Skin epidermis (tissue), 12 donors: ENCODE data around the gene PEPD.

ENCODE experiments used
- H3K27ac ChIP-seq, 21 experiments: fragments of 200-600 bp; sonication (generic) in 11 of 21; one replicate each; pipeline ENCODE4 v1.5.0; 2020; ENCODE audit warnings: mild to moderate bottlenecking in 3 of 21, inconsistent platforms in 2 of 21, moderate library complexity in 2 of 21
- H3K4me3 ChIP-seq, 7 experiments: fragments of 200-600 bp; sonication (generic) in 2 of 7; one replicate each; pipeline ENCODE4 v1.5.0; 2020; ENCODE audit warnings: inconsistent platforms in 2 of 7, mild to moderate bottlenecking in 2 of 7, moderate library complexity in 1 of 7

PEPD gene

DNA sequence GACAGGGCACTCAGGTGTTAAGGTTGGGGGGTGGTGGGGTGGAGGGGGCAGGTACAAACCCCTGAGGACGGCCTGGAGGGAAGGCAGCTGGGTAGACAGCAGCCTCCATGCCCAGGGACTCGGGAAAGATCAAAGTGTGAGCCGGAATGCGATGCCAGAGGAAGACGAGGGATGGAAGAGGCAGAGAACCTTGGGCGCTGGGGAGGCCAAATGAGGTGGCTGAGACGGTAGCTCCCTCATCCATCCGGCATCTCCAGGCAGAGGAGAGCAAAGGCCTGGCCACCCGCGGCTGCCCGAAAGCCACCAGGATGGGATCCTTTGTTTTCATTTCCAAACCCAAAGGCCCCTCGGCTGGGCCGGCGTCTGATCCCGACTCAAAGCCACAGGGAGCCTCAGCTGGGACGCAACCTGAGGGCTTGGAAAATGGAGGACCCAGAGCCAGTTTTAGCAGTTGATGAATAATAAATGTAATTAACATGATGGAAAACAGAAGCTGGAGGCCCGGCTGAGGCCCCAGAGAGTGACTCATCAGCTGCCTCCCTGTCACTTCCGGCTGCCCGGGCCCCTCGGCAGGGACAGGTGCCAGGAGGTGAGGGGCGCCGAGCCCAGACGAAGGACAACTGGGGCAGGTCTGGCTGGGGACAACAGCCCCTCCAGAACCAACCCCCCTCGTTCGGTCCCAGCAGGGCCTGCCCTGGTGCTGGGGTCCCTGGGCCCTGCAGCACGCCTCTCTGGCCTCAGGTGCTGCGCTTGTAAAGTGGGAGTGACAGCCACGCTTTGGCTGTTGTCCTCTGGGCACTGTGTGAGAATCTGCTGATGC, 86.5 kb downstream of the PEPD start:
- no peak overlapping the region for H3K27ac ChIP-seq

DNA sequence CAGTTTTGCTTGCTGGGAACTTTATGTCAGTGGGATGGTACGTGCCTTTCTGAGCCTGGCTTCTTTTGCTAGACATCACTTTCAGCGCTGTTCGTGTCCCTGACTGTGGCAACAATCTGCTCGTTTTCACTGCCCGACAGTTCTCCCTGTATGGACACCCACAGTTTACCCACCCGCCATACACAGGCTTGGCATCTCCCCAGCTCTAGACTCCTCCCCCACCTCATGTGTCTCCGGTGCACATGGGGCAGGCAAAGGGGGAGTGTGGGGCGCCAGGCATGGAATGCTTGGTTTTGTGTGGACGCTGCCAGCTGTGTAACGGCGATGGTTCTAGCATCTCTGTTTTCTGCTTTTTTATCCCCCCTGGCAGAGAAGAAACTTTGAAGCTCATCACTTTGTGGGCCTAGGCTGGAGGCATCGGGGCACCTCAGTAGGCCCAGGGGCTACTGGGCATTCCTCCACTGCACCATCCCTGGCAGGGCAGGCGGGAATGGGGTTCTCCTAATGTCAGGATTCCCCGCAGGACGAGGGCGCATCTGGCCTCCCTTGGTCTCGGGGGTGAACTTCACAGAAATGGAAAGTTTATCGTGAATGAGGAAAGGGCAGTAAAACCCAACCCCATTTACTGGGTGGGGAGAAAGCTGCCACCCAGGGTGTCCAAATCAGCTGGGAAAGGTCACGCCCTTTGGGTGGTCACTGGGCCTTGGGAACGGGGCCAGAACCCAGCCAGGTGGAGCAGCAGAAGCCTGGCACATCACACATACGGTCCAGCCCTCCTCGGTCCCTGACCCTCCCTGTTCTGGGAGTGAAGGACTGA, 87.3 kb downstream of the PEPD start:
- no peak overlapping the region for H3K4me3 ChIP-seq
- H3K27ac ChIP-seq: no peak overlapping the region

More for the DNA sequence above, 86.5 kb downstream of the PEPD start:
- no peak overlapping the region for H3K4me3 ChIP-seq

DNA sequence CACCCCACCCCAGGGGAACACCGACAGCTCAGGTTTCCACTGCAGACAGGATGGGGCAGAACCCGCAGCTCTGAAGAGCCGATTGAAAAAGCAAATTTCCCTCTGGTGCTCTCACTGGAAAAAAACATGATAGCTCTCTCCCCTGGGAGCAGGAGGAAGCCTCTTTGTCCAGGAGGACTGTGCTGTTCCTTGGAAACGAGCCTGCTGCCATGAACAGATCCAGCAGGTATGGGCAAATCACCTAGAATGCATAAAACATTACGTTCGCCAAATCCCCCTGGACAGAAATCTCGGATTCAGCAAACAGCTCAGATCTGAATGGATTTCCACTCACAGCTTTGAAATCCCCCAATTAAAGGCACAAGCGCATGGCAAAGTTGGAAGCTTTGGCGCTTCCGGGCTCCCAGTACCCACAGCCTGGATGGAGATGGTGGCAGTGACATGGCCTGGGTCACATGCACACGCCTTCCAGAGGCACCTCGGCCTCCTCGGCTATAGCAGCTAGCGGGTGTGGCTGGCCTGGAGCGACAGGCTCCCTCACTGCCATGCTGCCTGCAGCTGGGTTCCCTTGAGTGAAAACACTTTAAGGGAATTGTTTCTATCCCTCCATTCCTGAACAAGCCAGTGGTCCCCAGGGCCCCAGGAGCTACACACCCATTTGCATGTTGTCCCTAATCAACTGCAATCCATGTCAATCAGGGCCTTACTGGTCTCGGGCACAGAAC, 89.0 kb downstream of the PEPD start:
- H3K4me3 ChIP-seq: no peak overlapping the region

DNA sequence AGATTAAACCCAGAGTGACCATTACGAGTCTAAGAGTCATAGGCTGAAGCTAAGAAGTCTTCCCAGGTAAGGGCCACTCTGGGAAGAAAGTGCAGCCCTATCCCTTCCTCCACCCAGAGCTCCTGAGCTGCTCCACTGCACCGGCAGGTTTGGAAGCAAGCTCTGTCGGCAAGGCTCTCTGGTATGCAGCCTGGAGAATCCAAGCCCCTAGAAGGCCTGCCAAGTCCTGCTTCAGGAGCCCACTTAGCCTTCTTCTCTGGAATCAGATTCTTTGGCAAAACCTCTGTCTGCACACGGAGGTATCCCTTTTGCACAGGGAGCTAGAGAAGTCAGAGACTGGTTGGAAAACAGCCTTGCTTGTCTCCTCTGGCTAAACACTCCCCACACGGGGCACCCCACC, 89.6 kb downstream of the PEPD start:
- H3K27ac ChIP-seq: no peak overlapping the region
- no peak overlapping the region for H3K4me3 ChIP-seq

More for the DNA sequence above, 89.0 kb downstream of the PEPD start:
- no peak overlapping the region for H3K27ac ChIP-seq

DNA sequence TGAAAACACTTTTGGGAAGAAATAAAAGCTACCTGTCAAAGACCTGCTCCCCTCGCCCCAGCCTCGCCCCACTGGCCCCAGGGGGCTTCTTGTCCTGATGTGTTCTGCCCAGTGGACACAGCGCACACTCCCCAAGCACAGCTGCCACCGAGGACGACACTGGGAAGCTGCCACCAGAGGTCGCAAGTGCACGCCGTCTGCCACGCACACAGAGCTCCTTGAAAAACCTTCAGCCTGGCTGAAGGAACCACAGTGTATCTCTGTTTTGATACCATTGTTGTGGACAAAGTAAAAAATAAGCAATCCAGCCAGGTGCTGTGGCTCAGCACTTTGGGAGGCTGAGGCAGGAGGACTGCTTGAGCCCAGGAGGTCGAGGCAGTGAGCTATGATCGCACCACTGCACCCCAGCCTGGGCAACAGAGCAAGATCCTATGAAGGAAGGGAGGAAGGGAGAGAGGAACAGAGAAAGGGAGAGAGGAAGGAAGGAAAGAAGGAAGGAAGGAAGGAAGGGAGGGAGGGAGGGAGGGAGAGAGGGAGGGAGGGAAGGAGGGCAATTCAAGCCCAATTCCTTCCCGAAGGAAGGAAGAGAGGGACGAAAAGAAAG, 90.8 kb downstream of the PEPD start:
- Histone ChIP-seq H3K4me3 (no peak overlapping the region), H3K27ac (peak overlapping the region in 2 of 21 experiments; percentile 3 to 19)

DNA sequence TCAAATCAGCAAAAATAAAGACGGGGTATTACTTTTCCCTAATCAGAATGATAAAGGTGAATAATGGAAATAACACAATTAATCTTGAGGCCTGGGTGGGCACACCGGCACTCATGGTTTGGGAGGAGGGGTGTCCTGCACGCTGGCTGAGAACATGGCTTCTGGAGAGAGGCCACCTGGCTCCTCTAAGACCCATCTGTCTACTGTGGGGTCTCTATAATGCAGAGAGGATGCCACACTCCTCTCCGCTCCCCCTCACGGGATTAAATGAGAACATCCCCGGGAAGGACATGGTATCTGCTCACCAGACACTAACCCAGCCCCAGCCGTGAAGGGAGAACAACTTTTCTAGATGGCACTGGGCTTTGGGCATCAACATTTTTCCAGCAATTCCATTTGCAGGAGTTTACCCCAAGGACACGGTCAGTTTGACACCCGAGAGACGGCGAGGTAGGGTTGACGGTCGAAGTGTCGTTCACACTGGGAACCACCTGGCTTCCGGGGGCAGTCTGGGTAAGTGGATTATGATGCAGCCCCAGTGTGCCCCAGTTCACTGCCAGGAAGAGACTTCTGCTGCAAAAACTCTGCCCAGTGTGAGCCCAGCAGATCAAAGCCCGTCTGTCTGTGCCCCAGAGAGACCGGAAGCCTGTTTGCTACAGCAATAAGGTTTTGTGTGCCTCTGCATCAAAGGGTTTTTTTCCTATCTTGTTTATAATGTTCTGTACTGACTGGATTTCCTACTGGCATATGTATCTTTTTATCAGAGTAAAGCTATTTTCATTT, 91.5 kb downstream of the PEPD start:
- no peak overlapping the region for H3K4me3 ChIP-seq

DNA sequence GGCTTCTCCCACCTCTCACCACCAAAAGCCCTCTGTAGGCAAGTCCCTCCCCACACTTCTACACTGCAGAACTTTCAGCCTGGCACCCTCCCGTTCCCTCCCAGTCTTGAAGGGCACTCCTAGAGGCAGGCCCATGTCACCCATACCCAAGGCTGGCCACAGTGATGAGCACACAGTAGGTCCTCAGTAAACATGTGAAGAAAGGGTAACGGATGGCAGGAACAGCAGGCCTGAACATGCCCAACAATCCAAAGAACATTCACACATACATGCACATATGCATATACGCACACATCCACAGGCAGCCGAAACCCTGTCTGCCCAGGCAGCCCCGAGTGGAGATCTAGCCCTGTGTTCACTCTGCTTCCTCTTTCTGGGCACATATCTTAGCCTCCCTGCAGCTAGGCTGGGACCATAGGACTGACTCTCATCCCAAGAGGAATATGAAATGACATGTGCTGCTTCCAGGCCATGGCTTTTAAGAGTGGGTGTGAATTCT, 92.9 kb downstream of the PEPD start:
- no peak overlapping the region for H3K27ac ChIP-seq
- H3K4me3 ChIP-seq: no peak overlapping the region

More for the DNA sequence above, 91.5 kb downstream of the PEPD start:
- H3K27ac ChIP-seq: peak overlapping the region in 2 of 21 experiments; percentile 3 to 19

DNA sequence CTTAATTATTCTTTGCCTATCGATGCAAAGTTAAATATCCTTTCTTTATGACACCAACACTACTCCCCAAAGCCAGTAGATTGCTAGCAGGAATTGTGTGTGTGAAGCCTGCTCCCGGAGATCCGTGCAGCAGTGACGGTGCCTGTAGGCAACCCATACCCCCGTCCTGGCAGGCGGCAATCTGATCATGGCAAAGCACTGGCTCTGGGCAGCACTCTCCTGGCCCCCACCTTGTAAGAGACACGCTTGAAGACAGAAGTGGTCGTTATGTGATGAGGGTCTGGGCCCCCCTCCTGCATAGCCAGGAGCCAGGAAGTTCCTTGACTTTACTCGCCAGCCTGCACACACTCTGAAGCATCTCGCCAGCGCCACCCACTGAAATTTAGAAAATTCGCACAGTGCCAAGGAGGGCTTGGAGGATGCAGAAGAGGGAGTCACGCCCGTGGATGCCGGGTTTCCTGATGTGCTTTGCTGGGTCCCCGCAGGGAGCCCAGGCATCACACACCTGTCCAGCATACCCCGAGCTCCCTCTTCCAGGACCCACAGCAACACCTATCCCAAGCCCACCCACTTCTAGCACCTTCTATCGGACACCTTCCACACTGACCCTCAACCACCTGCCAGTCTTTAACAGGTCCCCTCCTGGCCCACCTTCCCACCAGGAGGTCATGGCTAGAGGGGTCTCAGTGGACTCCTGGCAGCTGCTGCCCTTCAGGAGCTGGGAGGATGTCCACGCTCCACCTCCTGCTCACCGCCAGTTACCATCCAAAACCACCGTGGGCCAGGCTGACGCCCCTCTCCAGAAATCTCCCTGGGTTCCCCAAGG, 93.6 kb downstream of the PEPD start:
- no peak overlapping the region for H3K4me3 ChIP-seq
- no peak overlapping the region for H3K27ac ChIP-seq

DNA sequence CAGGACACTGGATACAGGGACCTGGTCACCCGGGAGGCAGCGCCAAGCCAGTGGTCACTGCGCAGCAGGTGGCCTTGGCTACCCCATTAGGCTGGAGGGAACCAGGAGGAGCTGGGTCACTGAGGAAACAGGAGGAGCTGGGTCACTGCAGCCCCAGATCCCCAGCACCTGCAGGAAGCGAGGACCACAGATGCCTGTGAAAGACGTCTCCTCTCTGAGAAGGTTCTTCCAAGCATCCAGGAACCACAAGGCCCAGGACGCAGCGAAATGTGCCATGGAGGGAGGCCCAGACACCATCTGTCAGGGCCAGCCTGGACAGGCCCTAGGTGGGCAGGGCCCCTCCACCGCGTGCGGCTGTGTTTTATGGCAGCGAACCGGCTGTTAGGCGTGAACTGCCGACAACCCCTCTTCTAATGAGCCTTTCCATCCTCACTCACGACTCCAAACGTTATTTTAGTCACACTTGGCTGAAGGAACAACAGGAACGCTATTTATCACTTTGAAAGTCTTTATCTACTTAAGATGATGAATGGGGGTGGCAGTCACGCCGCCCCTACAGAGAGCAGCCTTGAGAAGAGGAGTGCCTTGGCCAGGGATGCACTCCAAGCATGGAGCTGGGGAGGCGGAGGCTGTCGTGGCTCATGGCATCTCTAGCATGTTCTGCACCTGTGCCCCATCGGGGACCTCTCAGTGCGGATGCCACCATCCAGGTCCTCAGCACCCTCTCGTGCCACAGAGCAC, 94.8 kb downstream of the PEPD start:
- H3K4me3 ChIP-seq: no peak overlapping the region

DNA sequence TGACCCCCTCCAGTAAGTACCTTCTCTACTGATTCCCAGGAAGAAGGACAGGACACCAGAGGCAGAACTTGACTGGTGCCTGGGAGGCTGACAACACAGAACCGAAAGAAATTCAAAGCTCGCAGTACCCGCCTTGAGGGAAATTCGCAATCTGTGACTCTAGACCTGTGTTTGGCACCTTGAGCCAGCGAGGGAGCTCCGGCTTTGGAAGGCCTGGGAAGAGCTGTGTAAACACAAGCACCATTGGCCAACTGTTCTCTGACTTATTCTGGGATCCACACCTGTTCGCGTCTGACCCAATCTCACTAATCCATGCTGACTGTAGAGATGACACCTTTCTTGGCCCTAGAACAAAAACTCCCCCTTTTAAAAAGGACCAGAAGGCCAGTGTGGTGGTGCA, 97.4 kb downstream of the PEPD start:
- H3K4me3 ChIP-seq: no peak overlapping the region

More for the DNA sequence above, 94.8 kb downstream of the PEPD start:
- no peak overlapping the region for H3K27ac ChIP-seq

DNA sequence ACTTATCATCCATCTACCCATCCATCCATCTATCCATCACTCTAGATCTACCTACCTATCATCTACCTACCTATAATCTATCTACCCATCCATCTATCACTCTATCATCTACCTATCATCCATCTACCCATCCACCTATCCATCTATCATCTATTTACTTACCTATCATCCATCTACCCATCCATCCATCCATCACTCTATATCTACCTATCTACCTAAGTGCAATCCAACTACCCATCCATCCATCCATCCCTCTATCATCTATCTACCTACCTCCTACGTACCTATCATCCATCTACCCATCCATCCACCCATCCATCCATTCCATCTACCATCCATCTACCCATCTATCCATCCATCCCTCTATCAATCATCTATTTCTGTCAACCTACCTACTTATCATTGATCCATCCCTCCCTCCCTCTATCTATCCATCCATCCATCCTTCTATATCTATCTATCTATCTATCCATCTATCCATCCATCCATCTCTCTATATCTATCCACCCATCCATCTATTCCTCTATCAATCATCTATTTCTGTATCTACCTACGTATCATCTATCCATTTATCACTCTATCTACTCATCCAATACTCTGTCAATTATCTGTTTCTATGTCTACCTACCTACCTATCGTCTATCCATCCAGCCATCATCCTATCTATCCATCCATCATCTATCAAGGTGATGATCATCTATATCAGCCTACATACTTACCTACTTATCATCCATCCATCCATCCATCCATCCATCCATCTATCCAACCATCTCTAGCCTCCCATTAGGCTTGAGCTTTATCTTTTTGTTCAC, 99.0 kb downstream of the PEPD start:
- Histone ChIP-seq H3K4me3 (no peak overlapping the region), H3K27ac (no peak overlapping the region)

More for the DNA sequence above, 97.4 kb downstream of the PEPD start:
- H3K27ac ChIP-seq: no peak overlapping the region

DNA sequence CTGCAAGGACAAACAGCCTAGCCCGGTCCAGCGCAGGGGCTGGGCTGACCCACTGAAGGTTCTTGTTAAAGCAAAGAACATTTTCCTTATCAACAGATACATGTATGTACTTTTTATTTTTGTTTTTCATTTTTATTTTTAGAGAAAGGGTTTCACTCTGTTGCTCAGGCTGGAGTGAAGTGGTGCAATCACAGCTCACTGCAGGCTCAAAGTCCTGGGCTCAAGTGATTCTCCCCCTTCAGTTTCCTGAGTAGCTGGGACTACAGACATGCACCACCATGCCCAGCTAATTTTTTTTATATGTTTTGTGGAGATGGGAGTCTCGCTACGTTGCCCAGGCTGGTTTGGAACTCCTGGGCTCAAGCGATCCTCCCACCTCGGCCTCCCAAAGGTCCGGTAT, 100.2 kb downstream of the PEPD start:
- no peak overlapping the region for H3K4me3 ChIP-seq
- no peak overlapping the region for H3K27ac ChIP-seq

DNA sequence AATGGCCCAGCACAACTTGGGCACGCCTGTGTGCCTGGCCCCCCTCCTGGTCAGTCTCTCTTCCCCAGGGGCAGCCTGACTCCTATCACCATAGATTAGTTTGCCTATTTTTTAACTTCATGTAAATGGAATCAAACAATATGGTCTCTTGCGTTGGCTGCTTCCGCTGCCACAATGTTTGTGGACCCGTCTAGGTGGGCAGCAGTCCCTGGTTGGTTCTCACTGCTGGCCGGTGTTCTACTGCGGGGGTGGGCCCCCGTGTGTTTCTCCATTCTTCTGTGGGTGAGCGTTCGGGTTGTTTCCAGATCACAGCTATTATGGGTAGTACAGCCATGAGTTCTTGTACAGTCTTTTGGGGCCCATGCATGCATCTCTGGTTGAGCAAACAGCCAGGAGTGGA, 100.8 kb downstream of the PEPD start:
- no peak overlapping the region for H3K27ac ChIP-seq

DNA sequence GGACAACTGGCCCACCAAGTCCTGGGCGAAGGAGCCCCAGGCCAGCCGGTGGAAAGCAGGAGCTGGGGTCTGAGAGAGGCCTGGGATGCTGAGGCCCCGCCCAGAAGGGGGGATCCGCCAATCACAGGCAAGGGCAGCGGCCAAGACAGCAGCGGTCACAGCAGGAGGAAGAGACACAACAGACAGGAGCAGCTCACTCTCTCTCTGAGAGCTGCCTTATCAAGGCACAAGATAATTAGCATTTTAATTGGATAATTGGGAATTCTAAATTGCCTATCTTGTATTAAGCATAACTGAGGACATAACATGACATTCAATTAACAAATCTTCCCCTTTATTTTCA, 101.8 kb downstream of the PEPD start:
- Histone ChIP-seq H3K4me3 (no peak overlapping the region), H3K27ac (no peak overlapping the region)

More for the DNA sequence above, 100.8 kb downstream of the PEPD start:
- no peak overlapping the region for H3K4me3 ChIP-seq

DNA sequence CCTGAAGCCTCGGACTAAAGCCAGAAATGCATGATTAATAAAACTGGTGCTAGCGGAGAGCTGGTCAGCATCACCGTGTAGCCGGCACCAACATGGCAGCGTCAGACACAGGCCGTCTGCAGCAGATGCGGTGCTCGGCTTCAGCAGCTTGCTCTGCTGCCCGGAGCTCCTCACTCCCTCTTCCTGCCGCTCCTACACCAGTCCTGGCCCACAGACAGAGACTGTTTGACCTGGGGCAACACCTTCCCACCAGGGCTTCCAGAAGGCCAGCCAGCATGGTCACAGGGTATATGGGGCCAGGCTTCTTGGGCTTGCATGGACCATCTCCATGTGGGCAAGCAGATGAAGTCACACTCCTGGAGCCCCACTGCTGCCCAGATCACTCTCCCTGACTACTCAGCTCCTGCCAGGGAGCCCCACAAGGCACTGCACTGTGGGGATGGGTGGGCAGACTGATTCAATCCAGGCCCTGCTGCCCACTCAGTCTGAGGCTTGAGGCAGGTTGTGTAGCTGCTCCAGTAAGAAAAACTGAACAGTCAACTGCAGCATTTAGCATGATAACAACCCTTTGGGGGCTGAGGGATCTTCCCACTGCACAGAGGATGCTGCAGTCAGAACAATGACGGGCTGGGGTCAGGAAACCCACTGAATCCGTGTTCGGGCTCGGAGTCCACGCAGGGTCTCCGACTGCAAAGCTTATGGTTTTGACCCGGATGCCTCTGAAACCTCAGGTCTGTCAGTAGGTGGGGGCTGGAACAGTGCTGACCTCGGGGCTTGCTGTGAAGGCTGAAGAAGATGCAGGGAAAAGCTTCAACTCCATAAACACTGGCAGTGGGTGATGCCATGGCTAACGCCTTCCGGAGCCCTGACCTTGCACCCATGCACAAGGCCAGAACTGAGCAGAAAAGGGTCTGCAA, 102.5 kb downstream of the PEPD start:
- no peak overlapping the region for H3K4me3 ChIP-seq
- H3K27ac ChIP-seq: no peak overlapping the region

DNA sequence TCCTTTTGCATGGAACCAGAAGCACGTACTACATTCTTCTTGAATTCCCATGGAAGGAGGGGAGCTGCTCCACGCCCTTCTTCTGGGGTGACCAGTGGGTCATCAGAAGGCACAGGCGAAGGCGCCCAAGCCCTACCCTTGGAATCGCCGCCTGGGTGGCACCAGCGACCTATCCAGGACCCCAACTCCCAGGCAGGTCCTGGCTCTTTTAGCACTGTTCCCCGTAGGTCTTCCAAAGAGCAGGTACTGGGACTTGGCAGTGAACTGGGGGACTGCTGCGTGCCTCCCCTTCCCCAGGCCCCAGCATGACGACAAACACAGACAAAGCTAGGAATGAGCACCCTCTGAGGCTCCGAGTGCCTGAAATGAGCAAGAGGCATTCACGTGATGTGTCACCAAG, 103.1 kb downstream of the PEPD start:
- Histone ChIP-seq H3K27ac (no peak overlapping the region), H3K4me3 (no peak overlapping the region)
